ENCODE results near the gene ARL8B.
"Not testable (repeated sequence)": the region's sequence is repeated elsewhere in the genome, so short reads cannot be mapped to it uniquely, and the experiment has no call there.

Gene ARL8B

GRCh38 chr3:5147152-5147551 lies 25.1 kb downstream of the ARL8B start:
- DNase-seq: not testable (repeated sequence)

- no peak for DNase-seq
Measured at GRCh38 chr3:5149306-5149880, 27.3 kb downstream of the ARL8B start.

- no peak for DNase-seq
Measured at GRCh38 chr3:5151586-5151985, 29.5 kb downstream of the ARL8B start.

- no peak for DNase-seq
Measured at GRCh38 chr3:5153074-5153473, 31.0 kb downstream of the ARL8B start.

GRCh38 chr3:5155241-5155640 lies 33.1 kb downstream of the ARL8B start:
- no peak for DNase-seq

GRCh38 chr3:5160321-5160720 lies 38.2 kb downstream of the ARL8B start:
- DNase-seq: no peak

GRCh38 chr3:5160940-5161858 lies 39.1 kb downstream of the ARL8B start:
- no peak for DNase-seq

GRCh38 chr3:5162102-5162501 lies 40.0 kb downstream of the ARL8B start:
- DNase-seq: peak; percentile 69

GRCh38 chr3:5165698-5166097 lies 43.6 kb downstream of the ARL8B start:
- no peak for DNase-seq

- DNase-seq: no peak
Measured at GRCh38 chr3:5166846-5167245, 44.8 kb downstream of the ARL8B start.

GRCh38 chr3:5168110-5168509 lies 46.0 kb downstream of the ARL8B start:
- no peak for DNase-seq

- no peak for DNase-seq
Measured at GRCh38 chr3:5169807-5170206, 47.7 kb downstream of the ARL8B start.

GRCh38 chr3:5170975-5171374 lies 48.9 kb downstream of the ARL8B start:
- no peak for DNase-seq

- no peak for DNase-seq
Measured at GRCh38 chr3:5172018-5172417, 49.9 kb downstream of the ARL8B start.

GRCh38 chr3:5179036-5179435 lies 56.9 kb downstream of the ARL8B start:
- DNase-seq: not testable (repeated sequence)

GRCh38 chr3:5181469-5182141 lies 59.5 kb downstream of the ARL8B start:
- no peak for DNase-seq

GRCh38 chr3:5183714-5184113 lies 61.6 kb downstream of the ARL8B start:
- DNase-seq: not testable (repeated sequence)

- DNase-seq: no peak
Measured at GRCh38 chr3:5184499-5184898, 62.4 kb downstream of the ARL8B start.

- no peak for DNase-seq
Measured at GRCh38 chr3:5185093-5185673, 63.1 kb downstream of the ARL8B start.

GRCh38 chr3:5186089-5186857 lies 64.2 kb downstream of the ARL8B start:
- no peak for DNase-seq

GRCh38 chr3:5186858-5187155 lies 64.7 kb downstream of the ARL8B start:
- DNase-seq: peak; percentile 43

GRCh38 chr3:5187156-5187919 lies 65.2 kb downstream of the ARL8B start, which contains the start of gene EDEM1:
TSS of gene EDEM1 (plus strand) at chr3:5187707. CDS start at chr3:5187806, 99 bp downstream.
- peak; percentile 97 for DNase-seq
